Fibroblast of mammary gland (primary cell): ENCODE results near the gene ADAMTS5.

Experiments used
- DNase-seq: peaks from one replicate; pipeline ENCODE4 v3.0.0-alpha.2; 2010; ENCODE audit warnings: low read depth
- H3K4me3 ChIP-seq: 2 replicates; pipeline ENCODE4 v1.5.1; 2011; ENCODE audit warnings: low read depth, mild to moderate bottlenecking, low read length, moderate library complexity; ENCODE audit not compliant: control insufficient read depth
- TF ChIP-seq, protein P1 (sequence below): conservative IDR thresholded peaks from 2 replicates; pipeline ENCODE4 v1.5.1; 2011; ENCODE audit warnings: low read depth, low read length, inconsistent platforms; ENCODE audit not compliant: control insufficient read depth, insufficient read depth

Gene ADAMTS5

DNA sequence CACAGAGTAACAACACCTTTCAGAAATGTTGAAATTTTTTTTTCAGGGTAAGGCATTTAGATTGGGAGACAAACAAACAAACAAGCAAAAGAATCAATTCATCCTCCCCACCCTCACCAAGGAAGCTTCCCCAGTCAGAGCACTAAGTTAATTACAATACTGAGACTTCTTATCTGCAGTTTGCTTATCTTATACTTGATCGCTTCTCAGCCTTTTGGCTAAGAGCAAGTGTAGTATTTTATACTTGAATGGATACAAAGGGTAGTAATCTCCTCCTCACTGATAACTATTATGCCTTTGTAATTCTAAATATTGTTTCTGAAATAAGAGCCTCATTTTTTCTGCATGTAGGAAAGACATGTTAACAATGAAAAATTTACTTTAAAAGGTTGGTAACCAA is 54.4 kb downstream of the ADAMTS5 start:
- DNase-seq: no peak
- TF ChIP-seq, protein P1, sequence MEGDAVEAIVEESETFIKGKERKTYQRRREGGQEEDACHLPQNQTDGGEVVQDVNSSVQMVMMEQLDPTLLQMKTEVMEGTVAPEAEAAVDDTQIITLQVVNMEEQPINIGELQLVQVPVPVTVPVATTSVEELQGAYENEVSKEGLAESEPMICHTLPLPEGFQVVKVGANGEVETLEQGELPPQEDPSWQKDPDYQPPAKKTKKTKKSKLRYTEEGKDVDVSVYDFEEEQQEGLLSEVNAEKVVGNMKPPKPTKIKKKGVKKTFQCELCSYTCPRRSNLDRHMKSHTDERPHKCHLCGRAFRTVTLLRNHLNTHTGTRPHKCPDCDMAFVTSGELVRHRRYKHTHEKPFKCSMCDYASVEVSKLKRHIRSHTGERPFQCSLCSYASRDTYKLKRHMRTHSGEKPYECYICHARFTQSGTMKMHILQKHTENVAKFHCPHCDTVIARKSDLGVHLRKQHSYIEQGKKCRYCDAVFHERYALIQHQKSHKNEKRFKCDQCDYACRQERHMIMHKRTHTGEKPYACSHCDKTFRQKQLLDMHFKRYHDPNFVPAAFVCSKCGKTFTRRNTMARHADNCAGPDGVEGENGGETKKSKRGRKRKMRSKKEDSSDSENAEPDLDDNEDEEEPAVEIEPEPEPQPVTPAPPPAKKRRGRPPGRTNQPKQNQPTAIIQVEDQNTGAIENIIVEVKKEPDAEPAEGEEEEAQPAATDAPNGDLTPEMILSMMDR: no peak
- no peak overlapping the region for H3K4me3 ChIP-seq

DNA sequence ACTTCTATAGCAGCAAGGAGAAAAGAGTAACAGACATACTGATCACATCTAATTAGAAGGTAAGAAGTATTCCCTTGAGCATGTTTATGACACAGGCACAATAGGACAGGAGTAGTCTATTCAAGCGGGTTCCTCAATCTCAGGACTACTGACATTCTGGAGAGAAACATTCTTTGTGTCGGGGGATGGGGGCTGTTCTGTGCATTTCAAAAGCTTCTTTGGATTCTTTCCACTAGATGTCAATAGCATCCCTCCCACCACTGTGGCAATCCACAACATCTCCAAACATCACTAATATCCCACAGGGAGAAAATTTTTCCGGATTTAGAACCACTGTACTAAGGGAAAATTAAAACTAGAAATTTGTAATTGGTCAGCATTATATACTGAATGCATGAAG is 56.9 kb downstream of the ADAMTS5 start:
- no peak overlapping the region for H3K4me3 ChIP-seq
- peak; percentile 19 for DNase-seq
- TF ChIP-seq, protein P1: no peak

DNA sequence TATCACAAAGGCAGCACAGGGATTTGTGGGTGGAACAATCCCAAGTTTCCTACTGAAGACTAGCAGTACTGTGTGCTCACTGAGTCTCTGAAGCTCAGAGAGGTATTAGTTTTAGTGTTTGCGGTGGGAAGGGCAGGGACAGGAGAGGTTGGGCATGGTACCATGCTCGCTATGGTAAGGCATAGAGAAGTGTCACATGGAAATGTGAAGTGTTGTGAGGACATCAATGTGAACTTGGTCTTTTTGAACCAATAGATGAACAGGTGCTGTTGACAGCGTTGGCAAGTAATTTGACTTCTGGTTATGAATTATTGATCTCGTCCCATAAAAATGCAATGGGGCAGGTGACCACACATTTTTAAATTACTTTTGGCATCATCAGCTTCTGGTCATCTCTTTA is 65.9 kb downstream of the ADAMTS5 start:
- TF ChIP-seq, protein P1: no peak
- DNase-seq: no peak
- H3K4me3 ChIP-seq: no peak overlapping the region

DNA sequence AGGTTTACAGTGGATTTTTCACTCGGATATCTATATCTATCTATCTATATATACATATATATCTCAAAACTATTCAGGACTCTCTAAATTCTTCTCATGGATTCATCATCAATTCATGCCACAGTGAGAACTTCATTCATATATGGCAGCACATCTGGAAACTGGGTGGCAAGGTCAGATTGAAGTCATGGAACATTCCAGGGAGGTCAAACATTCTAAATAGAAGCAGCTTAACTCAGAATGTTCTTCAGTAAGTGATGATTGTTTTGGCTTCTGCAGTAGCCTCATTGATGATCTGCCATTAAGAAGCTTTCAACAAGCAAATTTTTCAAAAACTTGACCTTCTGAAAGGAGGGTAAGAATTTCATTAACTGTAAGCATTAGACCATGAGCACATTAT is 74.7 kb downstream of the ADAMTS5 start:
- DNase-seq: no peak
- TF ChIP-seq, protein P1: no peak

DNA sequence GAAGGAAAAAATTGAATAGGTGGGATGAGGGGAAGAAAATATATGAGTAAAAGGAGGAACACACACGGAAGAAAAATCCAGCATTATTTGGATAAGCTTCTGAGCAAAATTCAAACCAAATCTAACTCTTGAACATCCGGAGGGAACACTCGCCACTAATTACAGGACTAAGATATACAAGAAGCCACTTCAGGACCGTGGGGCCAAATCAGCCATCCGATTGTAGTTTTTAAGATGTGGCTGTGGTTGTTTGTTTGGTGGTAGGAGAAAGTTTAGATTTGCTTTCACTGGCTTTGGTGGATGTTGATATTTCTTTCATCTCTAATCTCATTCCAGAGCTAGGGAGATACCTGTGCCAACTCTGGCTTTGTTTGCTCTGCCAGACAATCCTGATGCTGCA is 78.0 kb downstream of the ADAMTS5 start:
- TF ChIP-seq, protein P1: no peak
- no peak overlapping the region for H3K4me3 ChIP-seq
- no peak for DNase-seq

More for the DNA sequence above, 74.7 kb downstream of the ADAMTS5 start:
- no peak overlapping the region for H3K4me3 ChIP-seq

DNA sequence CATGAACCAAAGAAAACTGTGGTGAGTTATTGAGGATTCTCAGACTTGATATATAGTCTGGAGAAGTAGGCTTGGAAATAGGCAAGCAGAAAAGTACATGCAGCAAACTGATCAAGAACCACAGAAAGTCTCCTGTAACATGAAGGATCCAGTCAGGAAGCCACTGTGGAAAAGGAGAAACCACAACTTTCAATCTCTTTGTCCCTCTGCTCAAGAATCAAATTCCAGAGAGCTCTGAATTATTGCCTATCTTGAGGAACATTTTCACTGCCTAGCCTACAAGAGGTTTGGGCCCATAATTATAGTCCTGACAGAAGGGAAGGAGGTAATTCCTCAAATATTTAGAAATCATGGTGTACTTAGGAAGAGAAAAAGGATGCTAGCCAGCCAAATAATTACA is 78.6 kb downstream of the ADAMTS5 start:
- TF ChIP-seq, protein P1: no peak
- H3K4me3 ChIP-seq: no peak overlapping the region
- no peak for DNase-seq

DNA sequence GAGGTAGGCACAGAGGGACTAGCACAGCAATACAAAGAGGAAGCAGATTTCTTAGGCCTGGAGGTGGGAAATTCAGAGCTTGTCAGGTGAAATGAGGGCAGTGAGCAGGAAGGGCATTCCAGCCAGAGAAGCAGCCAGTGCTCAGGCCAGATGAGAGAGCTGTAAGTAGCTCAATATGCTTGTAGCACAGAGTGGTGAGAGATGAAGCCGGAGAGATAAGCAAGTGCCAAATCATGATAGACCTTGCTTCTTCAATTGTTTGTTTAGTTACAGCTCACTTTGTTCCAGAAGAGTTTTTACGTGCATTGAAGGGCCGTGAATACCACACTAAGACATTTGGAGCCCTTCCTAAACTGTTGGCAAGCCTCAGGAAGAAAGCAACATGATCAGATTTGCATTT is 79.6 kb downstream of the ADAMTS5 start:
- peak; percentile 8 for DNase-seq
- no peak overlapping the region for H3K4me3 ChIP-seq
- TF ChIP-seq, protein P1: no peak
